Panc1 (cell line): ENCODE measurements around the gene CDC42BPA. TPM values are rescaled to one million over a fixed set of nuclear protein-coding genes. Genes with fewer than 3 reads are reported as not detected.

Experiments
- ATAC-seq: fragments of 200-7000 bp; cut with Tn5 transposase; 2 replicates; pipeline ENCODE4 v1.9.1; 2020; ENCODE audit warnings: mild to moderate bottlenecking, moderate library complexity
- BruUV-seq: library from RNA; stranded (reverse); fragments of 400-500 nt; replicated peaks from 2 replicates; lab custom pipeline; 2021; lab: Mats Ljungman, UMichigan
- CTCF ChIA-PET: fragments of 300-600 bp; sonication (Branson Sonifier 250); formaldehyde crosslinking; loops from one replicate; lab custom pipeline; 2022; ENCODE audit warnings: antibody characterized with exemption; lab: Charles Lee
- POLR2A ChIA-PET: fragments of 300-600 bp; sonication (Branson Sonifier 250); formaldehyde crosslinking; loops from one replicate; lab custom pipeline; 2022; ENCODE audit warnings: antibody characterized with exemption; lab: Charles Lee
- DNase-seq: peaks from one replicate; pipeline ENCODE4 v3.0.0-alpha.2; 2010; ENCODE audit warnings: low read depth, low spot score
- H3K27ac ChIP-seq: 2 replicates; pipeline ENCODE4 v1.5.1; 2011; ENCODE audit warnings: mild to moderate bottlenecking, low read length, inconsistent platforms
- H3K27me3 ChIP-seq: fragments of 200-500 bp; sonication (Bioruptor generic); 2 replicates; pipeline ENCODE4 v1.6.0; 2014; ENCODE audit warnings: low read length, inconsistent platforms; ENCODE audit not compliant: control insufficient read depth, insufficient read depth
- H3K36me3 ChIP-seq: fragments of 200-500 bp; sonication (Bioruptor generic); 2 replicates; pipeline ENCODE4 v1.5.1; 2014; ENCODE audit warnings: inconsistent platforms, mild to moderate bottlenecking, low read length, moderate library complexity; ENCODE audit not compliant: control insufficient read depth, insufficient read depth
- H3K4me1 ChIP-seq: 2 replicates; pipeline ENCODE4 v1.5.1; 2011; ENCODE audit warnings: inconsistent platforms, mild to moderate bottlenecking, low read length, moderate library complexity; ENCODE audit not compliant: control insufficient read depth, insufficient read depth
- H3K4me3 ChIP-seq, 2 experiments: 2 replicates each; pipeline ENCODE4 v1.5.1; 2011 to 2012; ENCODE audit warnings: low read depth in 2 of 2, low read length in 2 of 2, mild to moderate bottlenecking in 2 of 2, inconsistent platforms in 1 of 2, moderate library complexity in 1 of 2
- H3K9me3 ChIP-seq: fragments of 200-500 bp; sonication (Bioruptor generic); 2 replicates; pipeline ENCODE4 v1.5.1; 2014; ENCODE audit warnings: low read depth, mild to moderate bottlenecking, inconsistent platforms, low read length, moderate library complexity; ENCODE audit not compliant: control insufficient read depth, insufficient read depth
- POLR2AphosphoS5 ChIP-seq: IDR thresholded peaks from 2 replicates; pipeline ENCODE4 v1.6.1; 2012; ENCODE audit warnings: mild to moderate bottlenecking, low read depth, low read length, moderate library complexity
- SIN3A ChIP-seq: IDR thresholded peaks from 2 replicates; pipeline ENCODE4 v1.6.1; 2012; ENCODE audit warnings: low read depth, mild to moderate bottlenecking, low read length, moderate library complexity, borderline replicate concordance; ENCODE audit not compliant: insufficient read depth
- TCF7L2 ChIP-seq: IDR thresholded peaks from 2 replicates; pipeline ENCODE4 v1.6.1; 2011; ENCODE audit warnings: mild to moderate bottlenecking, low read depth, low read length, inconsistent platforms
- in situ Hi-C: cut with HindIII; loops from 2 replicates; pipeline ENCODE4 v1.10.0; 2016; ENCODE audit warnings: low sequenced_read_pairs, low pct_unique_long_range_greater_than_20kb
- intact Hi-C: fragments of 100-400 bp; cut with micrococcal nuclease; formaldehyde crosslinking; loops from one replicate; pipeline ENCODE4 v1.10.0; 2022; ENCODE audit not compliant: unreplicated experiment
- total RNA-seq: library from RNA; stranded (reverse); gene quantifications from one replicate; pipeline ENCODE4 v1.2.1, GENCODE V29; 2021; ENCODE audit not compliant: unreplicated experiment
- TF ChIP-seq, protein P1 (sequence below): fragments of 450-650 bp; IDR thresholded peaks from 2 replicates; pipeline ENCODE4 v1.5.1; 2017; ENCODE audit warnings: mild to moderate bottlenecking
- TF ChIP-seq, protein P2 (sequence below), 2 experiments: IDR thresholded peaks; 2 replicates each; pipeline ENCODE4 v1.6.1; 2011 to 2012; ENCODE audit warnings: low read depth in 2 of 2, control low read depth in 1 of 2, low read length in 1 of 2, mild to moderate bottlenecking in 1 of 2, moderate library complexity in 1 of 2; ENCODE audit not compliant: insufficient read depth in 1 of 2

Gene CDC42BPA
- total RNA-seq, 1 experiment from 2014 or later, result 32.8 TPM

GRCh38 chr1:226984521-226985238, 333.6 kb downstream of the CDC42BPA start:
- DNase-seq (no peak), ATAC-seq (no peak)
- H3K4me3 ChIP-seq, result no peak overlapping the region
- no peaks in the 10 kb centered on the region for H3K36me3 ChIP-seq
- no peaks in the 10 kb centered on the region for H3K27me3 ChIP-seq
- in situ Hi-C loops, result no loop called here
- intact Hi-C loops, result no loop called here
- no peaks in the 10 kb centered on the region for H3K4me1 ChIP-seq
- no TSS peak for BruUV-seq
- H3K9me3 ChIP-seq, result no peaks in the 10 kb centered on the region
- POLR2A ChIA-PET, result no interaction called here
- CTCF ChIA-PET, result no interaction called here
- TF ChIP-seq POLR2AphosphoS5 (no peak), SIN3A (no peak), TCF7L2 (no peak)
- TF ChIP-seq, protein P1, sequence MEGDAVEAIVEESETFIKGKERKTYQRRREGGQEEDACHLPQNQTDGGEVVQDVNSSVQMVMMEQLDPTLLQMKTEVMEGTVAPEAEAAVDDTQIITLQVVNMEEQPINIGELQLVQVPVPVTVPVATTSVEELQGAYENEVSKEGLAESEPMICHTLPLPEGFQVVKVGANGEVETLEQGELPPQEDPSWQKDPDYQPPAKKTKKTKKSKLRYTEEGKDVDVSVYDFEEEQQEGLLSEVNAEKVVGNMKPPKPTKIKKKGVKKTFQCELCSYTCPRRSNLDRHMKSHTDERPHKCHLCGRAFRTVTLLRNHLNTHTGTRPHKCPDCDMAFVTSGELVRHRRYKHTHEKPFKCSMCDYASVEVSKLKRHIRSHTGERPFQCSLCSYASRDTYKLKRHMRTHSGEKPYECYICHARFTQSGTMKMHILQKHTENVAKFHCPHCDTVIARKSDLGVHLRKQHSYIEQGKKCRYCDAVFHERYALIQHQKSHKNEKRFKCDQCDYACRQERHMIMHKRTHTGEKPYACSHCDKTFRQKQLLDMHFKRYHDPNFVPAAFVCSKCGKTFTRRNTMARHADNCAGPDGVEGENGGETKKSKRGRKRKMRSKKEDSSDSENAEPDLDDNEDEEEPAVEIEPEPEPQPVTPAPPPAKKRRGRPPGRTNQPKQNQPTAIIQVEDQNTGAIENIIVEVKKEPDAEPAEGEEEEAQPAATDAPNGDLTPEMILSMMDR, result no peak
- TF ChIP-seq, protein P2, sequence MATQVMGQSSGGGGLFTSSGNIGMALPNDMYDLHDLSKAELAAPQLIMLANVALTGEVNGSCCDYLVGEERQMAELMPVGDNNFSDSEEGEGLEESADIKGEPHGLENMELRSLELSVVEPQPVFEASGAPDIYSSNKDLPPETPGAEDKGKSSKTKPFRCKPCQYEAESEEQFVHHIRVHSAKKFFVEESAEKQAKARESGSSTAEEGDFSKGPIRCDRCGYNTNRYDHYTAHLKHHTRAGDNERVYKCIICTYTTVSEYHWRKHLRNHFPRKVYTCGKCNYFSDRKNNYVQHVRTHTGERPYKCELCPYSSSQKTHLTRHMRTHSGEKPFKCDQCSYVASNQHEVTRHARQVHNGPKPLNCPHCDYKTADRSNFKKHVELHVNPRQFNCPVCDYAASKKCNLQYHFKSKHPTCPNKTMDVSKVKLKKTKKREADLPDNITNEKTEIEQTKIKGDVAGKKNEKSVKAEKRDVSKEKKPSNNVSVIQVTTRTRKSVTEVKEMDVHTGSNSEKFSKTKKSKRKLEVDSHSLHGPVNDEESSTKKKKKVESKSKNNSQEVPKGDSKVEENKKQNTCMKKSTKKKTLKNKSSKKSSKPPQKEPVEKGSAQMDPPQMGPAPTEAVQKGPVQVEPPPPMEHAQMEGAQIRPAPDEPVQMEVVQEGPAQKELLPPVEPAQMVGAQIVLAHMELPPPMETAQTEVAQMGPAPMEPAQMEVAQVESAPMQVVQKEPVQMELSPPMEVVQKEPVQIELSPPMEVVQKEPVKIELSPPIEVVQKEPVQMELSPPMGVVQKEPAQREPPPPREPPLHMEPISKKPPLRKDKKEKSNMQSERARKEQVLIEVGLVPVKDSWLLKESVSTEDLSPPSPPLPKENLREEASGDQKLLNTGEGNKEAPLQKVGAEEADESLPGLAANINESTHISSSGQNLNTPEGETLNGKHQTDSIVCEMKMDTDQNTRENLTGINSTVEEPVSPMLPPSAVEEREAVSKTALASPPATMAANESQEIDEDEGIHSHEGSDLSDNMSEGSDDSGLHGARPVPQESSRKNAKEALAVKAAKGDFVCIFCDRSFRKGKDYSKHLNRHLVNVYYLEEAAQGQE (IDR thresholded peaks at IDR 0.05; ENCODE audit: insufficient read depth in 1 of 2, low read depth in 2 of 2, low read length in 1 of 2), result no peak
- no peak overlapping the region for H3K27ac ChIP-seq

GRCh38 chr1:226983992-226984364, 334.3 kb downstream of the CDC42BPA start:
- CTCF ChIA-PET, result no interaction called here
- in situ Hi-C loops, result no loop called here

More at GRCh38 chr1:226983992-226984364, 334.3 kb downstream of the CDC42BPA start:
- ATAC-seq (no peak), DNase-seq (no peak)
- H3K4me1 ChIP-seq, result no peaks in the 10 kb centered on the region
- BruUV-seq, result no TSS peak
- no peak for TF ChIP-seq TCF7L2
- TF ChIP-seq, protein P1, result no peak
- no peak overlapping the region for H3K27ac ChIP-seq
- POLR2A ChIA-PET, result no interaction called here
- H3K36me3 ChIP-seq, result no peaks in the 10 kb centered on the region
- intact Hi-C loops, result no loop called here
- no peaks in the 10 kb centered on the region for H3K9me3 ChIP-seq
- H3K27me3 ChIP-seq, result no peaks in the 10 kb centered on the region
- H3K4me3 ChIP-seq, result no peak overlapping the region
